GM12878 (cell line): ENCODE results near the gene TNFSF9. TPM values are rescaled to one million over a fixed set of nuclear protein-coding genes. Genes with fewer than 3 reads are reported as not detected.

Experiments
- BRCA1 ChIP-seq: IDR thresholded peaks from 2 replicates; pipeline ENCODE4 v1.6.1; 2011; ENCODE audit warnings: low read depth, low read length, improper control_type of control experiment
- CHD4 ChIP-seq: fragments of 200-600 bp; sonication (generic); IDR thresholded peaks from 2 replicates; pipeline ENCODE4 v1.6.1; 2016; ENCODE audit warnings: mild to moderate bottlenecking
- DPF2 ChIP-seq: fragments of 450-650 bp; IDR thresholded peaks from 2 replicates; pipeline ENCODE4 v1.6.1; 2017; ENCODE audit warnings: mild to moderate bottlenecking
- E4F1 ChIP-seq: fragments of 450-650 bp; IDR thresholded peaks from 2 replicates; pipeline ENCODE4 v1.6.1; 2018; ENCODE audit warnings: borderline replicate concordance, mild to moderate bottlenecking; ENCODE audit not compliant: partially characterized antibody
- KAT2A ChIP-seq: conservative IDR thresholded peaks from 2 replicates; pipeline ENCODE4 v1.6.1; 2011; ENCODE audit warnings: low read depth, low read length; ENCODE audit not compliant: control insufficient read depth
- MEF2A ChIP-seq: IDR thresholded peaks from 2 replicates; pipeline ENCODE4 v1.6.1; 2011; ENCODE audit warnings: low read depth, mild to moderate bottlenecking, low read length, moderate library complexity; ENCODE audit not compliant: insufficient read depth
- MYB ChIP-seq: fragments of 150-350 bp; IDR thresholded peaks from 2 replicates; pipeline ENCODE4 v1.6.1; 2014; ENCODE audit warnings: mild to moderate bottlenecking, low read depth, low read length, borderline replicate concordance
- NBN ChIP-seq: fragments of 450-650 bp; IDR thresholded peaks from 2 replicates; pipeline ENCODE4 v1.6.1; 2016
- POLR2AphosphoS2 ChIP-seq: IDR thresholded peaks from 2 replicates; pipeline ENCODE4 v1.6.1; 2011; ENCODE audit warnings: low read depth, mild to moderate bottlenecking, low read length, improper control_type of control experiment, moderate library complexity
- PRDM15 ChIP-seq: fragments of 450-650 bp; formaldehyde crosslinking; IDR thresholded peaks from 2 replicates; pipeline ENCODE4 v1.4.0; 2020; ENCODE audit warnings: mild to moderate bottlenecking, moderate library complexity
- RBBP5 ChIP-seq: fragments of 200-600 bp; sonication (generic); conservative IDR thresholded peaks from 2 replicates; pipeline ENCODE4 v1.6.1; 2016
- RCOR1 ChIP-seq: conservative IDR thresholded peaks from 2 replicates; pipeline ENCODE4 v1.6.1; 2012; ENCODE audit warnings: low read depth, low read length, improper control_type of control experiment
- SIN3A ChIP-seq: IDR thresholded peaks from 2 replicates; pipeline ENCODE4 v1.6.1; 2012; ENCODE audit warnings: low read depth, low read length, improper control_type of control experiment
- SMAD1 ChIP-seq: fragments of 450-650 bp; IDR thresholded peaks from 2 replicates; pipeline ENCODE4 v1.6.1; 2018; ENCODE audit warnings: mild to moderate bottlenecking, low read depth; ENCODE audit not compliant: partially characterized antibody
- SREBF1 ChIP-seq: IDR thresholded peaks from 2 replicates; pipeline ENCODE4 v1.6.1; 2012; ENCODE audit warnings: mild to moderate bottlenecking, low read length
- STAT1 ChIP-seq: fragments of 450-650 bp; conservative IDR thresholded peaks from 2 replicates; pipeline ENCODE4 v1.6.1; 2014; ENCODE audit warnings: antibody characterized with exemption, mild to moderate bottlenecking
- TCF7 ChIP-seq: IDR thresholded peaks from 2 replicates; pipeline ENCODE4 v1.6.1; 2014; ENCODE audit warnings: antibody characterized with exemption, borderline replicate concordance
- ZNF592 ChIP-seq: fragments of 450-650 bp; IDR thresholded peaks from 2 replicates; pipeline ENCODE4 v1.6.1; 2017; ENCODE audit warnings: mild to moderate bottlenecking, moderate library complexity
- ZZZ3 ChIP-seq: IDR thresholded peaks from 2 replicates; pipeline ENCODE4 v1.6.1; 2011; ENCODE audit warnings: low read depth; ENCODE audit not compliant: control insufficient read depth, insufficient read length
- polyA plus RNA-seq, 11 experiments: library from polyadenylated mRNA; depleted of rRNA in 4 of 11; unstranded in 6 of 11; stranded (reverse) in 5 of 11; fragments of >200 nt; fragmentation: Nextera tagmentation in 4 of 11; fragmentation: Illumina TruSeq in 1 of 11; extraction: Ambion mirVana in 4 of 11; extraction: Trizol in 1 of 11; gene quantifications; 1 replicate in 1 of 11; 2 replicates in 10 of 11; pipeline versions ENCODE4 v1.2.1 to v1.2.3, GENCODE V29; 2011 to 2016; ENCODE audit warnings: inconsistent platforms in 2 of 11, missing spikeins in 2 of 11, low read depth in 1 of 11
- total RNA-seq, 4 experiments: library from RNA; depleted of rRNA in 3 of 4; stranded (reverse); fragments of >200 nt in 3 of 4; fragmentation: Illumina TruSeq in 1 of 4; extraction: Trizol in 1 of 4; gene quantifications; 2 replicates each; pipeline versions ENCODE4 v1.2.1 to v1.2.3, GENCODE V29; 2013 to 2021
- TF ChIP-seq, protein P1 (sequence below): IDR thresholded peaks from 2 replicates; pipeline ENCODE4 v1.6.1; 2011; ENCODE audit warnings: low read depth, low read length, improper control_type of control experiment, borderline replicate concordance

TNFSF9 gene
- total and polyA plus RNA-seq, 10 of the 15 experiments (the other 5 are each of a cell fraction or from before 2014, with no cell fraction given): 6.2 to 75.3 (median 22.1) TPM

DNA sequence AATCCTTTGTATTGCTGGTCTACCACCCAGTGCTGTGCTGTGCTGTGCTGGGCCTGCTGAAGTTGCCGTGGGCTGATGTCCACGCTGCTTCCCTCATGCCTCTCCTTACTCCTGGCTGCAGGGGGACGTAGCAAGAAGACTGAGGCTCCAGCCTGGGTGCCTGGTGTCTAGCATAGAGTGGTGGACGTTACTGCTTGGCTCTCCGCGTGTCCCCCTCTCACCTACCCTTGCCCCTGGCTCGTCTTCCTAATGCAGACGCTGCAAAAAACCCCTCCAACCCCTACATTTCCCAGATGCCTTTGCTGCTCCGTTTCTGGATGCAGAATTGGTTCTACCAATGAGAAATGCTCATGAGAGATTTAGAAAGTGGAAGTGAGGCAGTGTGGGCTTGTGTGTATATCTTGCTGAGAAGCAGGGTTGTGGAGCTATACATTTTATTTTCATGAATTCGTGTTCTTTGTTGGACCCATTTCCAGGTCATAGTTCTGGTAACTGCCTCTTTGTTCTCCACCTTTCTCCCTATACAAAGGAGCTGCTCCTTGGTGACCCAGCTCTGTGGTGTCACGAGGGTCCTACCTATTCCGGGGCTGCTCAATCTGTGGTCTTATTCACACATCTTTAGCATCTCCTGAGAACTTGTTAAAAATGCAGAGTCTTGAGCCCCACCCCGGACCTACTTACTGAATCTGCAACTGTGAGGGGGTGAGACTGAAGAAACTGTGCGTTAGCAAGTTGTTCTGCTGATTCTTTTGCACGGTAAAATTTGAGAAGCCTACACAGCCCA is 41.4 kb upstream of the TNFSF9 start (continued):
- no peak for TF ChIP-seq RCOR1
- no peak for TF ChIP-seq RBBP5
- peak; percentile 57; the same call in 1 of the 2 replicates for TF ChIP-seq NBN
- TF ChIP-seq KAT2A: no peak
- TF ChIP-seq MYB: no peak
- no peak for TF ChIP-seq BRCA1
- TF ChIP-seq, protein P1, sequence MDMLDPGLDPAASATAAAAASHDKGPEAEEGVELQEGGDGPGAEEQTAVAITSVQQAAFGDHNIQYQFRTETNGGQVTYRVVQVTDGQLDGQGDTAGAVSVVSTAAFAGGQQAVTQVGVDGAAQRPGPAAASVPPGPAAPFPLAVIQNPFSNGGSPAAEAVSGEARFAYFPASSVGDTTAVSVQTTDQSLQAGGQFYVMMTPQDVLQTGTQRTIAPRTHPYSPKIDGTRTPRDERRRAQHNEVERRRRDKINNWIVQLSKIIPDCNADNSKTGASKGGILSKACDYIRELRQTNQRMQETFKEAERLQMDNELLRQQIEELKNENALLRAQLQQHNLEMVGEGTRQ: no peak
- TF ChIP-seq POLR2AphosphoS2: peak; percentile 39; the same call in 1 of the 2 replicates
- no peak for TF ChIP-seq MEF2A
- no peak for TF ChIP-seq PRDM15 (CRISPR knock-in tag)
- TF ChIP-seq SMAD1: peak; percentile 31
- no peak for TF ChIP-seq STAT1
- no peak for TF ChIP-seq SREBF1
- no peak for TF ChIP-seq ZNF592
- TF ChIP-seq TCF7: no peak
- no peak for TF ChIP-seq CHD4
- no peak; the same call in 1 of the 2 replicates for TF ChIP-seq SIN3A
- peak; percentile 53 for TF ChIP-seq DPF2
- no peak for TF ChIP-seq E4F1
- TF ChIP-seq ZZZ3: no peak
